Midbrain (tissue), 1 donor: Measurements from ENCODE around the gene RGCC.
A peak's percentile ranks its signal among the peaks of the same experiment; 100 is the strongest.
"Not testable (repeated sequence)": the region's sequence is repeated elsewhere in the genome, so short reads cannot be mapped to it uniquely, and the experiment has no call there.

Experiments used
- DNase-seq: peaks from one replicate; lab custom pipeline; 2025; lab: John Stamatoyannopoulos, UW

Gene RGCC

GRCh38 chr13:41456768-41457588, at the start of gene RGCC:
TSS of gene RGCC (plus strand) at chr13:41457550. CDS start at chr13:41457708, 158 bp downstream.
- DNase-seq: peak; percentile 88

- DNase-seq: no peak
Observed at GRCh38 chr13:41408121-41408520, 49.2 kb upstream of the RGCC start.

- DNase-seq: no peak
Observed at GRCh38 chr13:41408746-41409145, 48.6 kb upstream of the RGCC start.

GRCh38 chr13:41409611-41410010, 47.7 kb upstream of the RGCC start:
- no peak for DNase-seq

- DNase-seq: no peak
Observed at GRCh38 chr13:41411060-41411459, 46.3 kb upstream of the RGCC start.

GRCh38 chr13:41411522-41411921, 45.8 kb upstream of the RGCC start:
- DNase-seq: peak; percentile 34

GRCh38 chr13:41413872-41414271, 43.5 kb upstream of the RGCC start:
- DNase-seq: no peak

GRCh38 chr13:41416276-41416675, 41.1 kb upstream of the RGCC start:
- DNase-seq: no peak

GRCh38 chr13:41418027-41418426, 39.3 kb upstream of the RGCC start:
- DNase-seq: no peak

GRCh38 chr13:41418731-41419130, 38.6 kb upstream of the RGCC start:
- DNase-seq: no peak

- no peak for DNase-seq
Observed at GRCh38 chr13:41419206-41419605, 38.1 kb upstream of the RGCC start.

GRCh38 chr13:41420146-41420545, 37.2 kb upstream of the RGCC start:
- no peak for DNase-seq

- DNase-seq: not testable (repeated sequence)
Observed at GRCh38 chr13:41421330-41421729, 36.0 kb upstream of the RGCC start.

GRCh38 chr13:41421983-41422382, 35.4 kb upstream of the RGCC start:
- DNase-seq: not testable (repeated sequence)

GRCh38 chr13:41423259-41423658, 34.1 kb upstream of the RGCC start:
- not testable (repeated sequence) for DNase-seq

- not testable (repeated sequence) for DNase-seq
Observed at GRCh38 chr13:41424675-41425074, 32.7 kb upstream of the RGCC start.

GRCh38 chr13:41426047-41426446, 31.3 kb upstream of the RGCC start:
- no peak for DNase-seq

- no peak for DNase-seq
Observed at GRCh38 chr13:41427666-41428065, 29.7 kb upstream of the RGCC start.

- peak; percentile 46 for DNase-seq
Observed at GRCh38 chr13:41428155-41428554, 29.2 kb upstream of the RGCC start.

GRCh38 chr13:41434030-41434429, 23.3 kb upstream of the RGCC start:
- DNase-seq: not testable (repeated sequence)

- no peak for DNase-seq
Observed at GRCh38 chr13:41434831-41435520, 22.4 kb upstream of the RGCC start.

GRCh38 chr13:41443969-41444368, 13.4 kb upstream of the RGCC start:
- DNase-seq: no peak

- DNase-seq: no peak
Observed at GRCh38 chr13:41452462-41452861, 4.9 kb upstream of the RGCC start.
